IMR-90 (cell line): Measurements from ENCODE around the gene CELA2A. TPM values are rescaled to one million over a fixed set of nuclear protein-coding genes. Genes with fewer than 3 reads are reported as not detected.

Source experiments
- ATAC-seq: fragments of 200-7000 bp; cut with Tn5 transposase; 2 replicates; pipeline ENCODE4 v1.9.1; 2020; ENCODE audit warnings: low read depth, mild to moderate bottlenecking, moderate library complexity
- BruUV-seq: library from RNA; stranded (reverse); fragments of 400-500 nt; replicated peaks from 2 replicates; lab custom pipeline; 2021; lab: Mats Ljungman, UMichigan
- CTCF ChIA-PET: fragments of 300-600 bp; formaldehyde crosslinking; extraction: SDS; loops from one replicate; lab custom pipeline; 2021; ENCODE audit warnings: antibody characterized with exemption; lab: Yijun Ruan, JAX
- POLR2A ChIA-PET: fragments of 300-600 bp; sonication (Branson Sonifier 250); formaldehyde crosslinking; loops from one replicate; lab custom pipeline; 2022; ENCODE audit warnings: antibody characterized with exemption; ENCODE audit not compliant: unreplicated experiment; lab: Charles Lee
- DNase-seq: peaks from one replicate; pipeline ENCODE4 v3.0.0; 2013
- H2AFZ ChIP-seq: replicated peaks from 2 replicates; pipeline ENCODE3; 2013; ENCODE audit warnings: low read length, mild to moderate bottlenecking; ENCODE audit not compliant: poor library complexity
- H2AK5ac ChIP-seq: 2 replicates; pipeline ENCODE4 v1.6.1; 2013; ENCODE audit warnings: low read depth, low read length, inconsistent platforms
- H2AK9ac ChIP-seq: replicated peaks from 2 replicates; pipeline ENCODE3; 2013; ENCODE audit warnings: mild to moderate bottlenecking, low read depth, low read length, moderate library complexity; ENCODE audit not compliant: poor library complexity
- H2BK120ac ChIP-seq: 2 replicates; pipeline ENCODE4 v1.6.1; 2013; ENCODE audit warnings: low read depth, low read length, inconsistent platforms
- H2BK15ac ChIP-seq: 3 replicates; pipeline ENCODE4 v1.6.1; 2013; ENCODE audit warnings: low read depth, low read length, inconsistent platforms
- H2BK20ac ChIP-seq: 2 replicates; pipeline ENCODE4 v1.6.1; 2013; ENCODE audit warnings: low read depth, mild to moderate bottlenecking, inconsistent platforms, low read length, moderate library complexity
- H2BK5ac ChIP-seq: 2 replicates; pipeline ENCODE4 v1.6.1; 2013; ENCODE audit warnings: mild to moderate bottlenecking, low read depth, low read length, inconsistent platforms; ENCODE audit not compliant: poor library complexity, severe bottlenecking
- H3K14ac ChIP-seq: replicated peaks from 2 replicates; pipeline ENCODE4 v1.6.1; 2013; ENCODE audit warnings: low read depth, low read length, inconsistent platforms
- H3K18ac ChIP-seq: 2 replicates; pipeline ENCODE4 v1.6.1; 2013; ENCODE audit warnings: low read depth, low read length, control low read depth
- H3K23ac ChIP-seq: 2 replicates; pipeline ENCODE4 v1.6.1; 2013; ENCODE audit warnings: low read depth, low read length, inconsistent platforms
- H3K27ac ChIP-seq: 2 replicates; pipeline ENCODE4 v1.5.1; 2013; ENCODE audit warnings: mild to moderate bottlenecking, control low read depth, low read length; ENCODE audit not compliant: insufficient read depth
- H3K27me3 ChIP-seq: 2 replicates; pipeline ENCODE4 v1.6.1; 2013; ENCODE audit warnings: low read length; ENCODE audit not compliant: control insufficient read depth, insufficient read depth
- H3K36me3 ChIP-seq: 2 replicates; pipeline ENCODE4 v1.6.1; 2013; ENCODE audit warnings: low read length, mixed read lengths; ENCODE audit not compliant: control insufficient read depth, insufficient read depth
- H3K4ac ChIP-seq: 2 replicates; pipeline ENCODE4 v1.6.1; 2013; ENCODE audit warnings: low read depth, low read length, inconsistent platforms
- H3K4me1 ChIP-seq: 2 replicates; pipeline ENCODE4 v1.6.1; 2013; ENCODE audit warnings: low read length, mixed read lengths; ENCODE audit not compliant: control insufficient read depth, insufficient read depth
- H3K4me2 ChIP-seq: 2 replicates; pipeline ENCODE4 v1.6.1; 2013; ENCODE audit warnings: low read depth, mild to moderate bottlenecking, control low read depth, low read length, moderate library complexity
- H3K4me3 ChIP-seq: 2 replicates; pipeline ENCODE4 v1.5.1; 2013; ENCODE audit warnings: low read depth, mild to moderate bottlenecking, control low read depth, low read length, moderate library complexity; ENCODE audit not compliant: insufficient read depth
- H3K56ac ChIP-seq: 2 replicates; pipeline ENCODE4 v1.6.1; 2013; ENCODE audit warnings: low read length, inconsistent platforms; ENCODE audit not compliant: insufficient read depth; ENCODE audit errors: extremely low read depth
- H3K79me1 ChIP-seq, 2 experiments: 2 replicates each; pipeline ENCODE4 v1.6.1; 2013; ENCODE audit warnings: low read length in 2 of 2, inconsistent platforms in 1 of 2, low read depth in 1 of 2
- H3K9ac ChIP-seq: 2 replicates; pipeline ENCODE4 v1.6.1; 2013; ENCODE audit warnings: low read depth, low read length, control low read depth
- H3K9me1 ChIP-seq: 2 replicates; pipeline ENCODE4 v1.6.1; 2013; ENCODE audit warnings: low read length, inconsistent platforms; ENCODE audit not compliant: insufficient read depth
- H3K9me3 ChIP-seq: 2 replicates; pipeline ENCODE4 v1.6.1; 2013; ENCODE audit warnings: low read length; ENCODE audit not compliant: control insufficient read depth, insufficient read depth
- H4K20me1 ChIP-seq: 2 replicates; pipeline ENCODE4 v1.6.1; 2013; ENCODE audit warnings: low read length, inconsistent platforms; ENCODE audit not compliant: insufficient read depth
- H4K5ac ChIP-seq: 2 replicates; pipeline ENCODE4 v1.6.1; 2013; ENCODE audit warnings: mild to moderate bottlenecking, low read depth, low read length, control low read depth
- H4K8ac ChIP-seq, 2 experiments: 2 replicates each; pipeline ENCODE4 v1.6.1; 2013; ENCODE audit warnings: low read depth in 2 of 2, low read length in 2 of 2, control low read depth in 1 of 2, inconsistent platforms in 1 of 2
- H4K91ac ChIP-seq: 2 replicates; pipeline ENCODE4 v1.6.1; 2013; ENCODE audit warnings: low read depth, low read length, inconsistent platforms; ENCODE audit not compliant: insufficient read depth
- MAFK ChIP-seq: IDR thresholded peaks from 2 replicates; pipeline ENCODE4 v1.6.1; 2012; ENCODE audit warnings: low read depth, low read length, improper control_type of control experiment
- MXI1 ChIP-seq: IDR thresholded peaks from 2 replicates; pipeline ENCODE4 v1.6.1; 2012; ENCODE audit warnings: low read depth, mild to moderate bottlenecking, low read length, moderate library complexity, borderline replicate concordance
- NFE2L2 ChIP-seq: fragments of 150-350 bp; IDR thresholded peaks from 2 replicates; pipeline ENCODE4 v1.6.1; 2016; ENCODE audit warnings: low read depth, mild to moderate bottlenecking, low read length
- POLR2A ChIP-seq: IDR thresholded peaks from 2 replicates; pipeline ENCODE4 v1.6.1; 2012; ENCODE audit warnings: mild to moderate bottlenecking, low read depth, low read length
- SMC3 ChIP-seq: fragments of 150-350 bp; IDR thresholded peaks from 2 replicates; pipeline ENCODE4 v1.6.1; 2016; ENCODE audit warnings: low read depth, mild to moderate bottlenecking, antibody characterized with exemption, low read length, moderate library complexity
- WGBS, 2 experiments: methylation state at CpG; one replicate each; pipeline versions ENCODE4 v1.1.5 to v1.1.7; 2013; ENCODE audit warnings: missing lambda C conversion rate in 2 of 2; ENCODE audit not compliant: insufficient read length in 1 of 2; ENCODE audit errors: extremely low coverage in 2 of 2; 5-methylcytosine and 5-hydroxymethylcytosine counted together
- dilution Hi-C: fragments of 300-500 bp; cut with HindIII; formaldehyde crosslinking; loops from one replicate; pipeline ENCODE4 v1.14.3; 2018; ENCODE audit warnings: low sequenced_read_pairs; ENCODE audit not compliant: unreplicated experiment
- in situ Hi-C: fragments of 300-500 bp; cut with MboI; formaldehyde crosslinking; loops from 3 replicates; pipeline ENCODE4 v1.14.3; 2019; ENCODE audit warnings: low sequenced_read_pairs, inconsistent platforms, mixed read lengths
- intact Hi-C: fragments of 100-400 bp; cut with micrococcal nuclease; formaldehyde crosslinking; loops from 2 replicates; pipeline ENCODE4 v1.10.0; 2022
- polyA plus RNA-seq, 3 experiments: library from polyadenylated mRNA; depleted of rRNA; stranded (reverse); fragments of >200 nt; gene quantifications; 2 replicates each; pipeline ENCODE4 v1.2.3, GENCODE V29; 2012; ENCODE audit warnings: low replicate concordance in 1 of 3
- total RNA-seq: library from RNA; depleted of rRNA; stranded (reverse); fragments of >200 nt; gene quantifications from 2 replicates; pipeline ENCODE4 v1.2.3, GENCODE V29; 2012
- TF ChIP-seq, protein P1 (sequence below): conservative IDR thresholded peaks from 2 replicates; pipeline ENCODE4 v1.5.1; 2012; ENCODE audit warnings: mild to moderate bottlenecking, low read depth, low read length, improper control_type of control experiment

The CELA2A gene
- total and polyA plus RNA-seq, 2 of the 4 experiments (the other 2 are of a cell fraction): not detected

DNA sequence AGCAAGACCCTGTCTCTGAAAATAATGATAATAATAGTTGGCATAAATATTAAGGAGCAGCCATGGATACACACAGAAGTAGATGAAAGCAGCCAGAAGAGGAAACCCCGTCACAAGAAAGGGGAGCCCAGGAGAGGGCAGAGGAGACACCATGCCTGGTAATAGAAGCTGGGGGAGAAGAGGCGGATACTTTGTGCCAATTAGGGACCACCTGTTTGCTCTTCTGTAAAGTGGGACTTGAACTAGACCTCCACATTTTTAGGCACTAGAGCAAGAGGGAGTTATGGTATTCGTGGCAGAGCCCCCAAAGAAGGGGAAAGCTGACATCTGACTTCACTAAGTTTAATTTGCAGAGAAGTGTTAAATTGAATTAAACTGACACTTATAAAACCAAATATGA is 31.8 kb downstream of the CELA2A start:
- Histone ChIP-seq H4K5ac (no peak overlapping the region), H2AK9ac (no peak overlapping the region), H3K18ac (no peak overlapping the region), H2BK20ac (no peak overlapping the region), H4K91ac (no peak overlapping the region), H3K4ac (no peak overlapping the region), H3K9me1 (no peaks in the 10 kb centered on the region), H3K79me1 (no peaks in the 10 kb centered on the region), H2BK120ac (no peak overlapping the region), H3K27me3 (no peaks in the 10 kb centered on the region), H3K36me3 (peaks cover 4% of the 10 kb centered on the region; the same call in 1 of the 2 replicates), H3K9me3 (no peaks in the 10 kb centered on the region), H2BK5ac (no peak overlapping the region), H3K4me3 (no peak overlapping the region), H3K27ac (no peak overlapping the region), H3K9ac (no peak overlapping the region), H3K4me1 (no peaks in the 10 kb centered on the region), H4K20me1 (no peaks in the 10 kb centered on the region), H4K8ac (no peak overlapping the region), H2BK15ac (no peak overlapping the region), H2AK5ac (no peak overlapping the region), H2AFZ (no peak overlapping the region), H3K23ac (no peak overlapping the region), H3K14ac (no peak overlapping the region), H3K4me2 (no peak overlapping the region), H3K56ac (no peak overlapping the region)
- intact Hi-C loops: no loop called here
- 83% methylated on average over 1 of the region's 3 CpGs; no CpG with 5 or more reads in 1 of the 2 experiments for WGBS, 2 experiments
- ChIA-PET CTCF (no interaction called here), POLR2A (no interaction called here)
- no peak for ATAC-seq
- dilution Hi-C loops: no loop called here
- in situ Hi-C loops: no loop called here
- no peak for DNase-seq
- no TSS peak for BruUV-seq
- TF ChIP-seq SMC3: no peak
- no peak for TF ChIP-seq MXI1
- no peak for TF ChIP-seq MAFK
- no peak for TF ChIP-seq POLR2A
- TF ChIP-seq, protein P1, sequence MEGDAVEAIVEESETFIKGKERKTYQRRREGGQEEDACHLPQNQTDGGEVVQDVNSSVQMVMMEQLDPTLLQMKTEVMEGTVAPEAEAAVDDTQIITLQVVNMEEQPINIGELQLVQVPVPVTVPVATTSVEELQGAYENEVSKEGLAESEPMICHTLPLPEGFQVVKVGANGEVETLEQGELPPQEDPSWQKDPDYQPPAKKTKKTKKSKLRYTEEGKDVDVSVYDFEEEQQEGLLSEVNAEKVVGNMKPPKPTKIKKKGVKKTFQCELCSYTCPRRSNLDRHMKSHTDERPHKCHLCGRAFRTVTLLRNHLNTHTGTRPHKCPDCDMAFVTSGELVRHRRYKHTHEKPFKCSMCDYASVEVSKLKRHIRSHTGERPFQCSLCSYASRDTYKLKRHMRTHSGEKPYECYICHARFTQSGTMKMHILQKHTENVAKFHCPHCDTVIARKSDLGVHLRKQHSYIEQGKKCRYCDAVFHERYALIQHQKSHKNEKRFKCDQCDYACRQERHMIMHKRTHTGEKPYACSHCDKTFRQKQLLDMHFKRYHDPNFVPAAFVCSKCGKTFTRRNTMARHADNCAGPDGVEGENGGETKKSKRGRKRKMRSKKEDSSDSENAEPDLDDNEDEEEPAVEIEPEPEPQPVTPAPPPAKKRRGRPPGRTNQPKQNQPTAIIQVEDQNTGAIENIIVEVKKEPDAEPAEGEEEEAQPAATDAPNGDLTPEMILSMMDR: no peak
- TF ChIP-seq NFE2L2: no peak
